Esophagus mucosa (tissue), 1 donor: ENCODE results near the gene ROBO1. TPM values are rescaled to one million over a fixed set of nuclear protein-coding genes. Genes with fewer than 3 reads are reported as not detected.
A peak's percentile ranks its signal among the peaks of the same experiment; 100 is the strongest.

Experiments used
- ATAC-seq: fragments of 200-7000 bp; cut with Tn5 transposase; one replicate; pipeline ENCODE4 v1.9.1; 2020
- total RNA-seq: library from RNA; stranded (reverse); gene quantifications from one replicate; pipeline ENCODE4 v1.2.4, GENCODE V29; 2023
- donor health status: DM: yes; HTN: yes; CAD: no.

ROBO1 gene
- total RNA-seq, 1 donor from 2014 or later = 52.4 TPM

DNA sequence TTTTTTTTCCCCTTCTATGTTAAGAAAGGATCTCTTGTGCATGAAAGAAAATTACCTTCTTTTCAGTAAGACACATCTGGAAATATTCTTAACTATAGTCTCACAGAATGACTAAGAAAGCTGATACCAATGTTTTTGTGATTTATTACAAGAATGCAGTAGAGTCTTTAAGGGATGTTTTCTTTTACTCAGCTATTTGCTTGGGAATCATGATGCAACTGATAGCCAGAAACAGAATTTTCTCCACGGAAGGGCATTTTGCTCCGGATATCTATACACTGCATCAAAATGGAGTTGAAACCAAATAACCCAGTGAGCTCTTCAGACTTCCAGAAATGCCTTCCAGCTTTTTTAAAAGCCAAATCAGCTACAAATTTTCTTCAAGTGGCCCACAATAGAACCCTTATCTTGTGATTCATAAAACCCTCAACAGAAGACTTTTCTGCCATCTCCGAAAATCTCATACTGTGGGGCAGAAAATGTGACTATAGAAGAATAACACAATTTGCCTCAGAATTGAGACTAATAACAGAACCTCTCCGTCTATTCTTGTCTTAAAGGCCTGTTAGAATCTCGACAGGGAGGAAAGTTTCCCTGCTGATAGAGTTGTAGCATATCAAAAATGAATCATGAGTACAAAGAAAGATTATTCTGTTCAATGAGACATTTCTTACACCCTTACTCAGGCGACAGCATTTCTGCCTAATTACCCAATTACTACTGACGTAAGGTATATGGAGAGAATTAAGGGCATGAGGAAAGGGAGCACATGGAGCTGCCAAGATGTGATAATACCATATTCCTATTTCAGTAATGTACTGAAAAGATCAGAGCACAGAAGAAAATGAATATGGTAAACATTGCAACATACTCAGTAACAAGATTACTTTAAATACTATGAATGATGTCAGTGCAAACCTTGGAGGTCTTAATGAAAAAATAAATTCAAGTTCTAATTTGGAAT lies 900.1 kb downstream of the ROBO1 start:
- ATAC-seq = no peak

- no peak for ATAC-seq
These were observed 904.2 kb downstream of the ROBO1 start for GRCh38 chr3:78863306-78864203.

DNA sequence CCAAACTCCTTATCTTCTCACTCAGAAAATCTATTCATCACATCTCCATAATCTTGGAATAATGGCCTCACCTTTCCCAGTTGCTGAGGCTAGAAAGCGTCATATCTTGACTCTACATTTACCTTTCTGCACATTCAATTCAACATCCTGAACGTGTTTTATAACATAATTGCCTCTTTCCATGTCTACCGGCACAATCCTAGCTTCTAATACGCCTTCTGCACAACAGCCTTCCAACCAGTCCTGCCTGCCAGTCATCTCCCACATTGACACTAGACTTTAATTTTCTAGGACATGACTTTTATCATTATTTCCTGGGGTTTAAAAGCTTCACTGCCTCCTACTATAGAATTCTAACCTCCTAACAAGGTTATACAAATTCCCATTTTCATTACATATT lies 906.6 kb downstream of the ROBO1 start:
- no peak for ATAC-seq

DNA sequence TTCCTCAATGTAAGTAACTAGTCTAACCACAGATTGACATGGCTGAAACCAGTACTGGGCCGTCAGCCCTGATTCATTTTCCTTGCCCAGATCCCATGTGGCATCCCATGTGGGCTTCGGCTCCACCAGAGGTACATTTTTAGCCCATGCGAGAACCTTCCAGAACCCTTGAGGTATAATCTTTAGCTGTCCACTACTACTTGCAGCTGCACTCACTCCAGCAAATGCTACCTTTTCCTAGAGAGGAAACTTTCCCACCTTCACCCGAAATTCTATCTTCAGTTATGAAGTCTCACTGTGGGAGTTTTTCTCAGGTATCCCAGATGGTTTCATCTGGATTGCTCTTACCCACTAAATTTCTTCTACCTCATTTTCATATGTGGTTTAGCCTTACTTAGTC lies 907.2 kb downstream of the ROBO1 start:
- ATAC-seq = no peak

DNA sequence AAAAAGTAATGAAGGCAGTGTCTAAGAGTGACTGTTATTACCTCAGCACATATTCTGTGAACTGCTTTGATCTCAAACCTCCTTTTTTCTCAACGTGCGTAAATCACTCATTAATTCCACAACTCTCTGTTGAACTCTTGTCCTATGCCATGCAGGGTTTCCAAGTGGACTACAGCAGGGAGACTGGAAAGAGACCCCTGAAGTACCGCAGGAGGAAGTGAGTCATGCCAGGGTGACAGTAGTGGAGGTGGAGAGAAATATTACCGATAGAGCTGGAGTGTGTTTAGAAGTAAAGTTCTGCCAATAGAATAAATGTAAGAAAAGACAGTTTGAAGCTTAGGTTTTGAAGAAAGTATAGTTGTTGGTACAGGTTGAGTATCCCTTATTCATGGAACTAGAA lies 908.9 kb downstream of the ROBO1 start:
- no peak for ATAC-seq

- ATAC-seq = no peak
These were observed 909.6 kb downstream of the ROBO1 start for GRCh38 chr3:78858174-78858573.

DNA sequence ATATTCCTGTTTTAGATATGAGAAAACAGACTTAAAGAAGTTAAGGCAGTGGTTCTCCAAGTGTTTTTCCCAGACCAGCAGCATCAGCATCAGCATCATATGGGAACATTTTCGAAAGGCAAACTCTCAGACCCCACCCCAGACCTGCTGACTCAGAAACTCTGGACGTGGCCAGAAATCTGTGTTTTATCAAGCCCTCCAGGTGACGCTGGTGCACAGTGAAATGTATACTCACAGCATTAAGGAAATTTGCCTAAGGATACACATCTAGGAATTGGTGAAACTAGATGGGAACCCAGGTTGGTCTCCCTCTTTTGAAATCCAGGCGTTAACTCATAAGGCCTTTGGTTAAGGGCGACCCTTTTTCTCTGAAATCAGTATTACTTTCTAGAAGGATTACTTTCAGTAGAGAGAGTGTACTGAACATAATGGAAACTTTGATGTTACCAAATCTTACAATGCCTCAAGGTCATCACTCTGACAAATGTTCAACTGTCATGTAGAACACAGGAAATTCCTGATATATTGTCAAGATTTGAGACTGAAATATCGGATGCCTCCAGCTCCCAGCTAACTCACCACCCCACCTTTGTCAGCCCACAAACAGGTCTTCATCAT lies 910.2 kb downstream of the ROBO1 start:
- ATAC-seq = no peak

- no peak for ATAC-seq
These were observed 911.6 kb downstream of the ROBO1 start for GRCh38 chr3:78856164-78856563.

DNA sequence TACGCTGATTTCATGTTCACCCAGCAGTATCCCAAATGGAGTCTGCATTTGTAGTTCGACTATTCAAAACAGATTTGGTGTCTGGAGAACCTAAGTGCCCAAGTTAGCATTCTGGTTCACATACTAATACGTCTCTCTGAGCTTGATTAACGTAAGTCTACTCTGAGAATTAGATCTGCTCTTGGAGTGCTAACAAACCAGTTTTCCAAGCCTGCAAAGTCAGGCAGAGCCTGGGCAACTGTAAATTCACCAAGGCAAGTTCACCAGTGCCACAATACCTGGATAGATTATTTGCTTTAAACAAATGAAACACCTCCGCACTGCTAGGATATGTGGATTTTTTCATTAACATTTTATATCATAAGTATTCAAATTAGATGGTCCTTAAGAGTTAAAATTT lies 912.6 kb downstream of the ROBO1 start:
- ATAC-seq = peak; percentile 64

DNA sequence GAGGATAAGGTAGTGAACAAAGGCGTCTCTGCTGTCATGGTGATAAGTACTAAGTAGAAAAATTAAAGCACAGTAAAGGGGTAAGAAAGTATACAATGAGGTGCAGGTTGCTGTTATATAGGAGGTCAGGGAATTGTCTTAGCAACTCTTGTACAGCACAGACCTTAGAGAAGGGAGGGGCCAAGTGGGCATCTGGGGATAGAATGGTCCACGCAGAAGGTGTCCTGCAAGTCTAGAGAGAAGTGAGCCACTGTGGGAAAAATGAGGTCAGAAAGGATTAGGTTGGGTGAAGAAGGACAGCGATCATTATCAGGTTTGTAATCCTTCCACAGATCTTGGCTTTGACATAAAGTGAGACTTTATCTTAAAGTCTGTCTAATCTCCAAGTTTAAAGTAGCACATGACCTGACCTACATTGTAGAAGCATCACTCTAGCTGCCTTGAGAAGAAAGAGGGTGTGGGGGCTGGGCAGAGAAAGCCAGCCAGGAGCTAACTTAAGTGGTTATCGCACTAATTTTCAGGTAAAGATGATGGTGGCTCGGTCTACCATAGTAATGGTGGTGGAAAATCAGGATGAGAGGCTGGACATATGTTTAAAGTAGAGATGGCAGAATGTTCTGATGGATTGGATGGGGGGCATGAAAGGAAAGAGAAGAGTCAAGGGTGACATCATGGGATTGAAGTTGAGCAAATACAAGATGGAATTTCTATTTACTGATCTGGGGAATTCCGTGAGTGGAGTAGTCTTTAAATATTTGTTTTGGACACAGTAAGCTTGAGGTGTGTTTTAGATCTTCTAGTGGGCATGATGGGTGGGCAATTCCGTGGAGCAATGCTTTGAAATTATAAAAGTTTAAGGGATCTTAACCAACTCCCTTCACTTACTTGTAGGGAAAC lies 919.2 kb downstream of the ROBO1 start:
- ATAC-seq = no peak

DNA sequence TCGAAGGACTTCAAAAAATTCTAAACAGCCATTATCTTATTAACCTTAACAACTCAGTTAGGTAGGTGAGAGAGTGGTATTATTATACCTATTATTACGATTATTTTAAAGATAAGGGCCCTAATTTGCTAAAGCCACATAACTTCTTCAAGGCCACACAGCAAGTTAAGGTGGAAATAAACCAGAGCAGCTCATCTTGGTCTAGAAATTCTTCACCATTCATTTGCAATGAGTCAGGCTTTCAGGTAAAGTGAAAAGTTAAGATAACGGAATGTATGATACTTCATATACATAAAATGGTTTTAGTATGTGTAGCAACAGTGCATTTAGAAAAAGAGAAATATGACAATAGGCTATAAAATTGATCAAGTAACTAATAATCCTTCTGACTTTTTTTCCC lies 920.2 kb downstream of the ROBO1 start:
- no peak for ATAC-seq

DNA sequence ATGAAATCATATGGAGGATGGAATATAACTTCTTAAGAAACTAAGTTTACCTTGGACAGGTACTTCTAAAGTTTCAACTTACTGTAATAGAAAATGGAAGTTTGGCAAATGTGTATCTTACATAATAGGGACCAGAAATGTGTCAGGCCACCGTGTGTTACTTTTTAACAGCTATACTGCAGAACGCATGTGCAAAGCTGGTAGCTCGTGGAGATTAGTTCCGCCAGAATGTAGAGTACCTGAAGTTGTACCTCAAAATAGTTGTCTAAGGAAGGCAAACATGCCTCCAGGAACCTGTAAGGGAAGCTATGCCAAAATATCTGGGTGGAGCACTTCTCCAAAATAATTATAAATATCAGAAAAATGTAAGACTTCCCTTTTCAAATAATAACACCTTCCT lies 920.6 kb downstream of the ROBO1 start:
- no peak for ATAC-seq

DNA sequence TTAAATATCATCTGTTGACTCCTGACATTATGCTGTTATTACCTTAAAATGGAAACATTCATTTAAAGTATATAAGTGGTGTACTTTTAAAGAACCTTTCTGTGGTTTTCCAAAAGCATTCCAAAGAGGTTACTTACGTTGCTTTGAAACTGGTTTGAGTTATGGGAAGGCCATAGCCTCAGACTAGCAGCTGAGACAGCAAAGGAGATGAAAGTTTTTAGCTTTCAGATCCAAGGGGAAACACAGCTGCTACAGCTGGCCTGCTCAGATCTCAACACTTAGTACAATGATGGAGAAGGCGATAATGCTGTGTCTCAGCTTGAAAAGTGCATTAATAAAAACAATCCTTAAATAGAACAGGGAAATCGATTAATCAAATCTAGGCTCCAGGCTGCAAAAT lies 921.1 kb downstream of the ROBO1 start:
- ATAC-seq = no peak

GRCh38 chr3:78845605-78846004 lies 922.2 kb downstream of the ROBO1 start:
- ATAC-seq = no peak

DNA sequence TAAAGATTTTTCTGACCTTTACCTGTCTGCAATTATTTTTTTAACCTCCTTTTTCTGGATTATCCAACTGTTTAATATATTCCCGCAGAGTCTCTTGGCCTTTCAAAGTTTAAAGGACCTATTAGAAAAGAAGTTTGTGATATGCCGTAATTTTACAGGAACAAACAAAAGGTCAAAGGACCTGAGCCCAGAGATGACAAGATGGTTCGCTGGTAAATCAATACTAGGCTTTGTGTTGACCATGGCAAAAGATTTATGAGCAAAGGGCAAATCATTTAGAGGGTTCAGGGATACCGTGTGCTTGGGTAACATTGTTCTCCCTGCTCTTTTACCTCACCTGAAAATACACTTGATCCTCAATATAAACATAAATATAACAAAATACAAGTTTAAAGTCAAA lies 923.5 kb downstream of the ROBO1 start:
- ATAC-seq = no peak

GRCh38 chr3:78839693-78840092 lies 928.1 kb downstream of the ROBO1 start:
- ATAC-seq = no peak

- no peak for ATAC-seq
These were observed 929.4 kb downstream of the ROBO1 start for GRCh38 chr3:78838362-78838761.

- ATAC-seq = no peak
These were observed 932.9 kb downstream of the ROBO1 start for GRCh38 chr3:78834910-78835309.

GRCh38 chr3:78832785-78833204 lies 935.0 kb downstream of the ROBO1 start:
- no peak for ATAC-seq

DNA sequence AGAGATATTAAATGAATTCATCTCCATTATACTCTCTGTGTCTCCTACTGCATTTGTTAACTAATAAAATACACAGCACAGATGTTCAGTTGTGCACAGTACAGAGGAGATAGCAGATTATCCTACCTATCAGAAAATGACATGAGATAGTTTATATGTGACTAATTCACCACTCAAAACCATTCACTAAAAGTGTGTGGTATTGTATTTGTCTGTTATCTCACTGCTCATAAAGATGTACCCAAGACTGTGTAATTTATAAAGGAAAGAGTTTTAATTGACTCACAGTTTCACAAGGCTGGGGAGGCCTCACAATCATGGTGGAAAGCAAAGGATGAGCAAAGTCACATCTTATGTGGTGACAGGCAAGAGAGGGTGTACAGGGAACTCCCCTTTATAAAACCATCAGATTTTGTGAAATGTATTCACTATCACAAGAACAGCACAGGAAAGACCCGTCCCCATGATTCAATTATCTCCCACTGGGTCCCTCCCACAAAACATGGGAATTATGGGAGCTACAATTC lies 936.3 kb downstream of the ROBO1 start:
- ATAC-seq = no peak

- ATAC-seq = no peak
These were observed 937.3 kb downstream of the ROBO1 start for GRCh38 chr3:78830470-78830869.

- no peak for ATAC-seq
These were observed 940.2 kb downstream of the ROBO1 start for GRCh38 chr3:78827618-78828017.
